ENCODE data around the gene USP4.

- TF ChIP-seq CTCF (IDR thresholded peaks at IDR 0.05) = no peak
- TF ChIP-seq POLR2A (IDR thresholded peaks at IDR 0.05) = no peak
These were observed 83.9 kb downstream of the USP4 start for GRCh38 chr3:49255718-49256511.
